H1 (cell line): ENCODE data around the gene MFAP4. TPM values are rescaled to one million over a fixed set of nuclear protein-coding genes. Genes with fewer than 3 reads are reported as not detected.

Experiments
- SAP30 ChIP-seq: fragments of 300-600 bp; sonication (generic); IDR thresholded peaks from 2 replicates; pipeline ENCODE4 v1.7.1; 2012; ENCODE audit warnings: low read length, moderate library complexity, mild to moderate bottlenecking, inconsistent platforms; ENCODE audit not compliant: insufficient read depth, insufficient replicate concordance
- polyA plus RNA-seq, 7 experiments: library from polyadenylated mRNA; depleted of rRNA in 3 of 7; stranded (reverse) in 5 of 7; unstranded in 2 of 7; fragments of >200 nt in 5 of 7; fragments of 200-250 nt in 2 of 7; gene quantifications; 1 replicate in 5 of 7; 2 replicates in 1 of 7; 4 replicates in 1 of 7; pipeline versions ENCODE4 v1.2.1 to v1.2.3, GENCODE V29; 2011 to 2013; ENCODE audit warnings: missing spikeins in 2 of 7, mixed read lengths in 2 of 7
- total RNA-seq: library from RNA; stranded (reverse); fragmentation: NEBNext Ultra II Directional; extraction: Animal tissue kit (Norgen Biotek cat#: 25700); gene quantifications from 2 replicates; pipeline ENCODE4 v1.2.1, GENCODE V29; 2021

MFAP4 gene
- total and polyA plus RNA-seq, 2 of the 8 experiments (the other 6 are each of a cell fraction or from before 2014, with no cell fraction given) = 3.1 to 3.6 TPM

GRCh38 chr17:19390951-19391350 lies 4.0 kb upstream of the MFAP4 start (continued):
- TF ChIP-seq SAP30 = no peak
